Fibroblast of mammary gland (primary cell): ENCODE data around the gene HEBP1.
A peak's percentile ranks its signal among the peaks of the same experiment; 100 is the strongest.

Experiments used
- DNase-seq: peaks from one replicate; pipeline ENCODE4 v3.0.0-alpha.2; 2010; ENCODE audit warnings: low read depth
- H3K4me3 ChIP-seq: 2 replicates; pipeline ENCODE4 v1.5.1; 2011; ENCODE audit warnings: low read depth, mild to moderate bottlenecking, low read length, moderate library complexity; ENCODE audit not compliant: control insufficient read depth
- CTCF ChIP-seq: conservative IDR thresholded peaks from 2 replicates; pipeline ENCODE4 v1.5.1; 2011; ENCODE audit warnings: low read depth, low read length, inconsistent platforms; ENCODE audit not compliant: control insufficient read depth, insufficient read depth

Gene HEBP1

GRCh38 chr12:12999271-12999958 is 650 bp downstream of the HEBP1 start:
- peak overlapping the region; percentile 92 for H3K4me3 ChIP-seq
- TF ChIP-seq CTCF: no peak
- peak; percentile 17 for DNase-seq

DNA sequence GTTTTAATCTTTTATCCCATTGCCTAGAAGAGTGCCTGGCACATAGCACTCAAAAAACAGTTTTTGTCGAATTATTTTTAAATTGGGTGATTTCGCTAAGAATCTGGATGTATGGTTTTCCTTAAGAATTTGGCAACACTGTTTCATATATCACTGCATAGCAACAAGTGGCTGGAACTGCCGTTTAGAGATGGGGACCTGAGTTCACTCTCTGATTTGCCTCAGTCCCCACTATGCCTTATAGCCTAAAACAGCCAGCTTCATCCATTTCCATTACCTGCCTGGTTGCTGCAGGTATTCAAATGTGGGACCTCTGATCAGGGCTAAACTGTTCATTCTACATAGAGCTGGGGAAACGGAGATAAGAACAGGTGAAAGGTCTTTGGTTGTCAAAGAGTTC is 1.8 kb downstream of the HEBP1 start:
- TF ChIP-seq CTCF: no peak
- DNase-seq: no peak
- no peak overlapping the region for H3K4me3 ChIP-seq

GRCh38 chr12:12997734-12998133 is 2.3 kb downstream of the HEBP1 start:
- no peak for DNase-seq
- TF ChIP-seq CTCF: no peak
- H3K4me3 ChIP-seq: no peak overlapping the region

GRCh38 chr12:12997156-12997555 is 2.9 kb downstream of the HEBP1 start:
- no peak overlapping the region for H3K4me3 ChIP-seq
- TF ChIP-seq CTCF: no peak

DNA sequence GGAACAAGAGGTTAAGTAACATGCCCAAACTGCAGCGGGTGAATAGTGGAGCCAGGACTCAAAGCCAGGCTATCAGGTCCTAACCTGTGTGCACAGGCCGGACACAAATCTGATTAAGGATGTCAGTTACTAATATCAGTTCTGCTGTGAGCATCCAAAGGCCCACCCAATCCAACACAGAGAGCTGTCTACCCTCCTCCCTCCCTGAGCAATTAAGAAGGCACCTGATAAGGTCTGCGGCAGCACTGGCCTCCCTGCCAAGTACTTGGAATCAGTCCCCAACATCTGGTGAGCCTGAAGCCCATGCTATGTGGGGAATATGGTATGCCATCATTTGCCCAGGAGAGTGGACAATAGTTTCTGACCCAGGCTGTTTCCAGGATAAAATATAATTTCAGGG is 3.9 kb downstream of the HEBP1 start:
- TF ChIP-seq CTCF: no peak
- DNase-seq: no peak
- no peak overlapping the region for H3K4me3 ChIP-seq

More at GRCh38 chr12:12997156-12997555, 2.9 kb downstream of the HEBP1 start:
- no peak for DNase-seq

GRCh38 chr12:12995088-12995487 is 5.0 kb downstream of the HEBP1 start:
- H3K4me3 ChIP-seq: no peak overlapping the region
- DNase-seq: no peak

More at GRCh38 chr12:12995088-12995487, 5.0 kb downstream of the HEBP1 start:
- TF ChIP-seq CTCF: no peak
